OCI-LY7 (cell line): ENCODE measurements around the gene HYCC1. TPM values are rescaled to one million over a fixed set of nuclear protein-coding genes. Genes with fewer than 3 reads are reported as not detected.

Experiments used
- BruUV-seq: library from RNA; stranded (reverse); fragments of 400-500 nt; replicated peaks from 2 replicates; lab custom pipeline; 2021; lab: Mats Ljungman, UMichigan
- CTCF ChIA-PET: fragments of 300-600 bp; sonication (Branson Sonifier 250); formaldehyde crosslinking; loops from one replicate; lab custom pipeline; 2022; ENCODE audit warnings: antibody characterized with exemption; ENCODE audit not compliant: unreplicated experiment; lab: Charles Lee
- POLR2A ChIA-PET: fragments of 300-600 bp; sonication (Branson Sonifier 250); formaldehyde crosslinking; loops from one replicate; lab custom pipeline; 2022; ENCODE audit warnings: antibody characterized with exemption; lab: Charles Lee
- DNase-seq: peaks from one replicate; pipeline ENCODE4 v3.0.0-alpha.2; 2015; ENCODE audit warnings: low spot score
- H2AFZ ChIP-seq: fragments of 200-600 bp; sonication (generic), shearing (Covaris generic); 2 replicates; pipeline ENCODE4 v1.6.1; 2014; ENCODE audit warnings: mild to moderate bottlenecking, antibody characterized with exemption, low read length, moderate library complexity
- H3K27ac ChIP-seq: fragments of 200-600 bp; sonication (generic); 2 replicates; pipeline ENCODE4 v1.5.1; 2014; ENCODE audit warnings: mixed run types, low read depth, mild to moderate bottlenecking, moderate library complexity, low read length, inconsistent platforms; ENCODE audit not compliant: poor library complexity, severe bottlenecking
- H3K36me3 ChIP-seq: fragments of 200-600 bp; sonication (generic); 2 replicates; pipeline ENCODE4 v1.6.1; 2014; ENCODE audit warnings: mild to moderate bottlenecking, antibody characterized with exemption, low read length, moderate library complexity, mixed read lengths; ENCODE audit not compliant: insufficient read depth
- H3K4me1 ChIP-seq: fragments of 200-600 bp; sonication (generic); 2 replicates; pipeline ENCODE4 v1.5.1; 2014; ENCODE audit warnings: mild to moderate bottlenecking, low read length; ENCODE audit not compliant: insufficient read depth, poor library complexity, severe bottlenecking
- H3K4me2 ChIP-seq: fragments of 200-600 bp; sonication (generic); 2 replicates; pipeline ENCODE4 v1.6.1; 2014; ENCODE audit warnings: mild to moderate bottlenecking, low read length
- H3K4me3 ChIP-seq: fragments of 200-600 bp; sonication (generic); 2 replicates; pipeline ENCODE4 v1.5.1; 2014; ENCODE audit warnings: mild to moderate bottlenecking, low read depth, low read length; ENCODE audit not compliant: poor library complexity, severe bottlenecking
- H3K79me2 ChIP-seq: fragments of 200-600 bp; sonication (generic); 2 replicates; pipeline ENCODE4 v1.6.1; 2016; ENCODE audit warnings: low read depth, mild to moderate bottlenecking, low read length, moderate library complexity, mixed read lengths; ENCODE audit not compliant: insufficient read depth
- H3K9me2 ChIP-seq: fragments of 200-600 bp; sonication (generic); 2 replicates; pipeline ENCODE4 v1.6.1; 2016; ENCODE audit warnings: mild to moderate bottlenecking, low read length, mixed read lengths; ENCODE audit not compliant: insufficient read depth
- H3K9me3 ChIP-seq: fragments of 200-600 bp; sonication (generic); 2 replicates; pipeline ENCODE4 v1.6.1; 2014; ENCODE audit warnings: mild to moderate bottlenecking, mixed run types, low read length, mixed read lengths
- H4K20me1 ChIP-seq: fragments of 200-600 bp; sonication (generic); 2 replicates; pipeline ENCODE4 v1.6.1; 2014; ENCODE audit warnings: mild to moderate bottlenecking, antibody characterized with exemption, low read length, moderate library complexity, mixed read lengths; ENCODE audit not compliant: insufficient read depth
- EZH2phosphoT487 ChIP-seq: fragments of 200-600 bp; sonication (generic); IDR thresholded peaks from 2 replicates; pipeline ENCODE4 v1.6.1; 2018; ENCODE audit warnings: low read depth, borderline replicate concordance, mild to moderate bottlenecking, mixed run types, antibody characterized with exemption, low read length, moderate library complexity, mixed read lengths
- intact Hi-C: fragments of 100-400 bp; cut with micrococcal nuclease; formaldehyde crosslinking; loops from one replicate; pipeline ENCODE4 v1.10.0; 2022; ENCODE audit not compliant: unreplicated experiment
- total RNA-seq, 2 experiments: library from RNA; depleted of rRNA in 1 of 2; stranded (reverse); fragments of >200 nt in 1 of 2; shearing (Covaris generic) in 1 of 2; gene quantifications; 2 replicates each; pipeline ENCODE4 v1.2.3, GENCODE V29; 2014 to 2022
- TF ChIP-seq, protein P1 (sequence below): fragments of 200-600 bp; sonication (generic); conservative IDR thresholded peaks from 2 replicates; pipeline ENCODE4 v1.5.1; 2014; ENCODE audit warnings: mild to moderate bottlenecking, antibody characterized with exemption, low read length, moderate library complexity, mixed read lengths

HYCC1 gene
- total RNA-seq, 2 experiments from 2014 or later = 43.3 to 157 TPM

DNA sequence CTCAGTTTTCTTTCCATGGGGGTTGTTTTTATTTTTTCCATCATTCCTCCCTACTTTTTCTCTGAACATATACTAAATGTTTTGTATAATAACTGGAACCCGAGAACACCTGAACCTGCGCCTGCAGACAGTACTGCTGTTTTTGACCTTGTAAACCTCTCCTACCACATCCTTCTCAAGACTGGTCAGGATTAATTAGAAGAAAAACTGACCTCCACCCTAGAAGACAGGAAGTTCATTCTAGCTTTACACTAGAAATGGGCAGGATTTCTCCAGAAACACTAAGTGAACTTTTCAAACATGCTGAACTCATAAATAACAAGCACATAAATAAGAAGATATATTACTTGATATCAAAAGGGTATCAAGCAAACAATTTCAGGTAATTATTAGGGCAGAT, 751 bp upstream of the HYCC1 start:
- peak overlapping the region; percentile 95 for H2AFZ ChIP-seq
- H3K4me2 ChIP-seq = peak overlapping the region; percentile 76
- CTCF ChIA-PET = no interaction called here
- no peak for TF ChIP-seq EZH2phosphoT487
- TF ChIP-seq, protein P1, sequence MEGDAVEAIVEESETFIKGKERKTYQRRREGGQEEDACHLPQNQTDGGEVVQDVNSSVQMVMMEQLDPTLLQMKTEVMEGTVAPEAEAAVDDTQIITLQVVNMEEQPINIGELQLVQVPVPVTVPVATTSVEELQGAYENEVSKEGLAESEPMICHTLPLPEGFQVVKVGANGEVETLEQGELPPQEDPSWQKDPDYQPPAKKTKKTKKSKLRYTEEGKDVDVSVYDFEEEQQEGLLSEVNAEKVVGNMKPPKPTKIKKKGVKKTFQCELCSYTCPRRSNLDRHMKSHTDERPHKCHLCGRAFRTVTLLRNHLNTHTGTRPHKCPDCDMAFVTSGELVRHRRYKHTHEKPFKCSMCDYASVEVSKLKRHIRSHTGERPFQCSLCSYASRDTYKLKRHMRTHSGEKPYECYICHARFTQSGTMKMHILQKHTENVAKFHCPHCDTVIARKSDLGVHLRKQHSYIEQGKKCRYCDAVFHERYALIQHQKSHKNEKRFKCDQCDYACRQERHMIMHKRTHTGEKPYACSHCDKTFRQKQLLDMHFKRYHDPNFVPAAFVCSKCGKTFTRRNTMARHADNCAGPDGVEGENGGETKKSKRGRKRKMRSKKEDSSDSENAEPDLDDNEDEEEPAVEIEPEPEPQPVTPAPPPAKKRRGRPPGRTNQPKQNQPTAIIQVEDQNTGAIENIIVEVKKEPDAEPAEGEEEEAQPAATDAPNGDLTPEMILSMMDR = no peak
- H3K4me3 ChIP-seq = peak overlapping the region; percentile 54
- H3K27ac ChIP-seq = peak overlapping the region; percentile 84
- H3K79me2 ChIP-seq = peaks cover 41% of the 10 kb centered on the region
- peaks cover 16% of the 10 kb centered on the region; the same call in 1 of the 2 replicates for H3K36me3 ChIP-seq
- DNase-seq = peak; percentile 60
- intact Hi-C loops = loop anchor here (1.0 to 10.0 kb wide), 9 partner anchors 24 to 1070 kb away; partner anchors contain the start of genes CDCA7L, IGF2BP3, RAPGEF5 and TOMM7
- H3K9me2 ChIP-seq = no peaks in the 10 kb centered on the region
- H4K20me1 ChIP-seq = peaks cover 25% of the 10 kb centered on the region
- H3K9me3 ChIP-seq = 0 out of 2 replicates have a peak, but pooled peaks cover 4% of the 10 kb centered on the region
- H3K4me1 ChIP-seq = peaks cover 73% of the 10 kb centered on the region
- BruUV-seq = TSS peak; percentile 94
- POLR2A ChIA-PET = interaction anchor here (0.7 to 3.1 kb wide), 7 partner anchors 12 to 159 kb away, joined by 3 to 9 read pairs (median 4); partner anchors contain the start of gene KLHL7

DNA sequence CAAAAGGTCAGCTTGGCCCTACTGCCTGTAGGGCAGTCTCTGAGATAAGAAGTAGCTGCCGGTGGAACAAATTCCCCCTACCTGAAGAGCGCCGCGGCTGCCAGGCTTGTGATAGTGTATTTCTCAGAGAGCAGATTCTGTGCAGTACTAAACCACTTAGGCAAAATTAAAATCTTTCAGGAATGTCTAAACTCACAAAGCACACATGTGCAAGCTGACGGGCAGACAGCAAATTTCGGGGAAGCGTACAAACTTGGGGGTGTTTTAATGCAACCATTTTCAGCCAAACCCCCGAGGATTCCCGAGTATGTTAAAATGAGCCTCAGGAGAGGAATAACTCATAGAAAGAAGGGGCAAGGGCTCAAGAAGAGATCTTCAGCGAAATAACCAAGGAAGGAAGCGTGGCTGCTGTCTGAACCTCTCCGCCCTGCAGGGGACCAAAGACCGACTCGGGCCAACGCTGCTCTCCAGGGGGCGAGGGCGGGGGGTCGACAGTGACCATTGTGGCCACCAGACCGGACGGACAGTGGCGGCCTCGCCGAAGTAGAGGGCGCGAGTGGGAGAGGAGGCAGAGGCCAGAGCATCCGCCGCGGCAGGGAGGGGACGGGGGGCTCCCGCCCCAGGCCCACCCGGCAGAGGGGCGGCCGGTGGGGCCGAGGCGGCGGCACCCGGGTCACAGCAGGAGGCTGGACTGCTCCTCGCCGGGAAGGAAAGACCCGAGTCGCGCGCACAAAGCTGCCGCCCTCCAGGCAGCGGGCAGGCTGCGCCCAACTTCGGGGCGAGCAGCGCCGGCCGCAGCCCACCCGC, 819 bp downstream of the HYCC1 start:
- POLR2A ChIA-PET = interaction anchor here (0.5 to 3.7 kb wide), 11 partner anchors 9 to 657 kb away, joined by 3 to 31 read pairs (median 6); no protein-coding TSS in a partner anchor
- H3K9me2 ChIP-seq = no peaks in the 10 kb centered on the region; the same call in 1 of the 2 replicates
- H3K4me3 ChIP-seq = peak overlapping the region; percentile 98
- H2AFZ ChIP-seq = no peak overlapping the region
- peaks cover 67% of the 10 kb centered on the region for H3K4me1 ChIP-seq
- CTCF ChIA-PET = interaction anchor here (0.7 kb wide), 1 partner anchor 24 kb away, joined by 3 read pairs; no protein-coding TSS in a partner anchor
- intact Hi-C loops = loop anchor here (5.0 to 10.0 kb wide), 4 partner anchors 56 to 1068 kb away; partner anchors contain the start of genes CDCA7L, IGF2BP3 and RAPGEF5
- peak overlapping the region; percentile 64 for H3K27ac ChIP-seq
- H3K36me3 ChIP-seq = peaks cover 21% of the 10 kb centered on the region; the same call in 1 of the 2 replicates
- TF ChIP-seq EZH2phosphoT487 = no peak
- TF ChIP-seq, protein P1 = peak; percentile 69
- no peaks in the 10 kb centered on the region for H3K9me3 ChIP-seq
- H3K79me2 ChIP-seq = peaks cover 57% of the 10 kb centered on the region
- H3K4me2 ChIP-seq = peak overlapping the region; percentile 86
- peak; percentile 69 for DNase-seq
- no TSS peak for BruUV-seq
- H4K20me1 ChIP-seq = peaks cover 36% of the 10 kb centered on the region
